GM12872 (cell line): ENCODE results near the gene LY6G5C.

ENCODE experiments used
- CTCF ChIP-seq: IDR thresholded peaks from 3 replicates; pipeline ENCODE4 v1.5.1; 2011; ENCODE audit warnings: low read depth, mild to moderate bottlenecking, low read length, moderate library complexity; ENCODE audit not compliant: insufficient read depth

Gene LY6G5C

GRCh38 chr6:31666337-31666965 is 14.4 kb downstream of the LY6G5C start:
- no peak for TF ChIP-seq CTCF

GRCh38 chr6:31665501-31666336 is 15.1 kb downstream of the LY6G5C start, which contains the start of gene CSNK2B:
Gene CSNK2B, plus strand, starts transcription at chr6:31666080. Its CDS starts 752 bp downstream, at chr6:31666832.
- TF ChIP-seq CTCF, result no peak

- no peak for TF ChIP-seq CTCF
Measured at GRCh38 chr6:31664790-31665500, 15.9 kb downstream of the LY6G5C start, which contains the start of gene GPANK1. Gene GPANK1, minus strand, starts transcription at chr6:31664997. Its CDS starts 519 bp downstream, at chr6:31664478.

- no peak for TF ChIP-seq CTCF
Measured at GRCh38 chr6:31663961-31664789, 16.7 kb downstream of the LY6G5C start.

GRCh38 chr6:31663126-31663960 is 17.5 kb downstream of the LY6G5C start:
- no peak for TF ChIP-seq CTCF

GRCh38 chr6:31662124-31662723 is 18.6 kb downstream of the LY6G5C start:
- TF ChIP-seq CTCF, result no peak
